ENCODE measurements around the gene BRCA2.

DNA sequence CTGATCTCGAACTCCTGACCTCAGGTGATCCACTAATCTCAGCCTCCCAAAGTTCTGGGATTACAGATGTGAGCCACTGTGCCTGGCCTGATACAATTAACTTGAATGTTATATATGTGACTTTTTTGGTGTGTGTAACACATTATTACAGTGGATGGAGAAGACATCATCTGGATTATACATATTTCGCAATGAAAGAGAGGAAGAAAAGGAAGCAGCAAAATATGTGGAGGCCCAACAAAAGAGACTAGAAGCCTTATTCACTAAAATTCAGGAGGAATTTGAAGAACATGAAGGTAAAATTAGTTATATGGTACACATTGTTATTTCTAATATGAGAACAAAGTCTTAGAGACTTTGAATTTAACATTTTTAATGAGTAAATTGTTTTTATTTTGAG is 55.5 kb downstream of the BRCA2 start:
- no peak for TF ChIP-seq EP300 (IDR thresholded peaks at IDR 0.05)
- TF ChIP-seq, protein P1, sequence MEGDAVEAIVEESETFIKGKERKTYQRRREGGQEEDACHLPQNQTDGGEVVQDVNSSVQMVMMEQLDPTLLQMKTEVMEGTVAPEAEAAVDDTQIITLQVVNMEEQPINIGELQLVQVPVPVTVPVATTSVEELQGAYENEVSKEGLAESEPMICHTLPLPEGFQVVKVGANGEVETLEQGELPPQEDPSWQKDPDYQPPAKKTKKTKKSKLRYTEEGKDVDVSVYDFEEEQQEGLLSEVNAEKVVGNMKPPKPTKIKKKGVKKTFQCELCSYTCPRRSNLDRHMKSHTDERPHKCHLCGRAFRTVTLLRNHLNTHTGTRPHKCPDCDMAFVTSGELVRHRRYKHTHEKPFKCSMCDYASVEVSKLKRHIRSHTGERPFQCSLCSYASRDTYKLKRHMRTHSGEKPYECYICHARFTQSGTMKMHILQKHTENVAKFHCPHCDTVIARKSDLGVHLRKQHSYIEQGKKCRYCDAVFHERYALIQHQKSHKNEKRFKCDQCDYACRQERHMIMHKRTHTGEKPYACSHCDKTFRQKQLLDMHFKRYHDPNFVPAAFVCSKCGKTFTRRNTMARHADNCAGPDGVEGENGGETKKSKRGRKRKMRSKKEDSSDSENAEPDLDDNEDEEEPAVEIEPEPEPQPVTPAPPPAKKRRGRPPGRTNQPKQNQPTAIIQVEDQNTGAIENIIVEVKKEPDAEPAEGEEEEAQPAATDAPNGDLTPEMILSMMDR (IDR thresholded peaks at IDR 0.05), result no peak

Measured in gastroesophageal sphincter (tissue), 3 donors.